Measurements from ENCODE around the gene PRKN. TPM values are rescaled to one million over a fixed set of nuclear protein-coding genes. Genes with fewer than 3 reads are reported as not detected.

PRKN gene
- total RNA-seq, 2 donors from 2014 or later, result 3.3 to 4.8 TPM

DNA sequence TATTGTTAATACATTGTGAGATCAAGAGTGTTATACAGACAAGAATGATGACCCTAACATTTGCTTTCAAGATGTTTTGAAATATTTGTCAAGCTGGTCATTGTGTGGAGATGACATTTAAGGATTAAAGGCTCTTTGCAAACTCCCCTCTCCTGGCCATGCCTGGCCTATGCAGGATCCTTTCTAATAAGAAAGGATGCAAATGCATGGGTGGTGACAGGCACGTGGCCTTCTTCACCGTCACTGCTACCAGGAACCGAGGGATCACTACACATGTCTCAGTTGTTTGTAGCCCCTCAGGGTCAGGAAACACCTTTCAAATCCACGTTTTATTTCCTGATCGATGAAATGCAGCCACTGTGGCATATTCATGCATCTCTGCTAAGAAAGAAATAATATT lies 419.7 kb downstream of the PRKN start:
- Histone ChIP-seq H3K4me1 (ENCODE audit: control insufficient read depth, insufficient read depth, low read length) (no peaks in the 10 kb centered on the region), H3K27me3 (ENCODE audit: control insufficient read depth, insufficient read depth, low read length, poor library complexity, severe bottlenecking) (no peaks in the 10 kb centered on the region), H3K36me3 (ENCODE audit: control insufficient read depth, insufficient read depth, low read length) (no peaks in the 10 kb centered on the region), H3K9ac (ENCODE audit: extremely low read depth, low read length, poor library complexity, severe bottlenecking) (no peak overlapping the region), H3K4me3 (ENCODE audit: low read length) (no peak overlapping the region), H3K27ac (ENCODE audit: low read depth, low read length) (no peak overlapping the region), H3K9me3 (ENCODE audit: control insufficient read depth, low read length) (no peaks in the 10 kb centered on the region)
- no peaks in the 10 kb centered on the region for H3K4me1 Mint-ChIP-seq
- H3K27me3 Mint-ChIP-seq (ENCODE audit: insufficient read depth), result no peaks in the 10 kb centered on the region
- 73 to 79% methylated on average over 5 of the region's 5 CpGs for WGBS, 2 experiments (ENCODE audit: insufficient coverage in 1 of 2, insufficient read length in 1 of 2)
- no peak for DNase-seq
- TF ChIP-seq, protein P1, sequence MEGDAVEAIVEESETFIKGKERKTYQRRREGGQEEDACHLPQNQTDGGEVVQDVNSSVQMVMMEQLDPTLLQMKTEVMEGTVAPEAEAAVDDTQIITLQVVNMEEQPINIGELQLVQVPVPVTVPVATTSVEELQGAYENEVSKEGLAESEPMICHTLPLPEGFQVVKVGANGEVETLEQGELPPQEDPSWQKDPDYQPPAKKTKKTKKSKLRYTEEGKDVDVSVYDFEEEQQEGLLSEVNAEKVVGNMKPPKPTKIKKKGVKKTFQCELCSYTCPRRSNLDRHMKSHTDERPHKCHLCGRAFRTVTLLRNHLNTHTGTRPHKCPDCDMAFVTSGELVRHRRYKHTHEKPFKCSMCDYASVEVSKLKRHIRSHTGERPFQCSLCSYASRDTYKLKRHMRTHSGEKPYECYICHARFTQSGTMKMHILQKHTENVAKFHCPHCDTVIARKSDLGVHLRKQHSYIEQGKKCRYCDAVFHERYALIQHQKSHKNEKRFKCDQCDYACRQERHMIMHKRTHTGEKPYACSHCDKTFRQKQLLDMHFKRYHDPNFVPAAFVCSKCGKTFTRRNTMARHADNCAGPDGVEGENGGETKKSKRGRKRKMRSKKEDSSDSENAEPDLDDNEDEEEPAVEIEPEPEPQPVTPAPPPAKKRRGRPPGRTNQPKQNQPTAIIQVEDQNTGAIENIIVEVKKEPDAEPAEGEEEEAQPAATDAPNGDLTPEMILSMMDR (conservative IDR thresholded peaks at IDR 0.05), result no peak
- H3K27ac Mint-ChIP-seq, result no peak overlapping the region
- no peaks in the 10 kb centered on the region for H3K36me3 Mint-ChIP-seq (ENCODE audit: low read depth)
- H3K9me3 Mint-ChIP-seq, result no peaks in the 10 kb centered on the region
- H3K4me3 Mint-ChIP-seq, result no peak overlapping the region

DNA sequence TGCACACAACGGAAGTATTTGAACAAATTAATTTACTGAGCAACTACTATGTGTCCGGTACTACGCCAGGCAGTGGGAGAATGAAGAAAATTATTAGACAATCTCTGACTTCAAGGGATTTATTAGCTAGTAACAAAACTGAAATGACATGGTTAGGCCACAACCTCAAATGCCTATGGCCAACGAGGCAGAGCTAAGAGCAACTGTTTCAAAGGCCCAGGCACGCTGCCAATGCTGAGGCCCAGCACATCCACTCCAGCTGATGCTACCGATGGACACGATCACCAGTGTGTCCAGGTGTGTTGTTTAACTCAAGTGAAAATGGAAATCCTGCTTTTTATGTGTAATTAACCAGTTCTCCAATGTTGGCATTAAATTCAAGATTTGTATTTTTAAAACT lies 420.9 kb downstream of the PRKN start:
- TF ChIP-seq, protein P1 (conservative IDR thresholded peaks at IDR 0.05), result no peak
- Mint-ChIP-seq H3K4me3 (no peak overlapping the region), H3K36me3 (ENCODE audit: low read depth) (no peaks in the 10 kb centered on the region), H3K4me1 (no peaks in the 10 kb centered on the region), H3K27me3 (ENCODE audit: insufficient read depth) (no peaks in the 10 kb centered on the region), H3K27ac (no peak overlapping the region), H3K9me3 (no peaks in the 10 kb centered on the region)
- no peaks in the 10 kb centered on the region for H3K36me3 ChIP-seq (ENCODE audit: control insufficient read depth, insufficient read depth, low read length)
- H3K27ac ChIP-seq (ENCODE audit: low read depth, low read length), result no peak overlapping the region
- no peak overlapping the region for H3K9ac ChIP-seq (ENCODE audit: extremely low read depth, low read length, poor library complexity, severe bottlenecking)
- no peak for DNase-seq
- H3K4me3 ChIP-seq (ENCODE audit: low read length), result no peak overlapping the region
- H3K4me1 ChIP-seq (ENCODE audit: control insufficient read depth, insufficient read depth, low read length), result no peaks in the 10 kb centered on the region
- H3K9me3 ChIP-seq (ENCODE audit: control insufficient read depth, low read length), result no peaks in the 10 kb centered on the region
- no peaks in the 10 kb centered on the region for H3K27me3 ChIP-seq (ENCODE audit: control insufficient read depth, insufficient read depth, low read length, poor library complexity, severe bottlenecking)
- 95 to 96% methylated on average over 7 of the region's 7 CpGs for WGBS, 2 experiments (ENCODE audit: insufficient coverage in 1 of 2, insufficient read length in 1 of 2)

DNA sequence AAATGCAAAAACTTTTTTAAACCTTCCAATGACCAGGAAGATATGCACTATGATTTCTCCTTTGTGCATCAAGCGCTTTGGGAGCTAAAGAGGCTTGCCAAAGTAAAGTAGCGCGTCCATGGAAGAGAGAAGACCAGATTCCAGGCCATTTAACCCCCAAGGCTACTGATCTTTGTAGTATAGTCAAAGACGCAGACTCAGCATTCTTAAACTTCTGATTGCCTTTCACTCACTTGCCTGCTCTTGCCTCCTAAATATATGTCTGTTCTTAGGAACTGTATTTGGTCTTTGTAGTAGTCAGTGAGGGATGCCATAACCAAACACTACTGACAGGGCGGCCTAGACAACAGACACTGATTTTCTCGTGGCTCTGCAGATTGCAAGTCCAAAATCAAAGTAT lies 426.4 kb downstream of the PRKN start:
- Histone ChIP-seq H3K27ac (ENCODE audit: low read depth, low read length) (no peak overlapping the region), H3K9ac (ENCODE audit: extremely low read depth, low read length, poor library complexity, severe bottlenecking) (no peak overlapping the region), H3K4me3 (ENCODE audit: low read length) (no peak overlapping the region), H3K4me1 (ENCODE audit: control insufficient read depth, insufficient read depth, low read length) (no peaks in the 10 kb centered on the region), H3K9me3 (ENCODE audit: control insufficient read depth, low read length) (no peaks in the 10 kb centered on the region), H3K36me3 (ENCODE audit: control insufficient read depth, insufficient read depth, low read length) (no peaks in the 10 kb centered on the region), H3K27me3 (ENCODE audit: control insufficient read depth, insufficient read depth, low read length, poor library complexity, severe bottlenecking) (no peaks in the 10 kb centered on the region)
- Mint-ChIP-seq H3K4me1 (no peaks in the 10 kb centered on the region), H3K27me3 (ENCODE audit: insufficient read depth) (no peaks in the 10 kb centered on the region), H3K36me3 (ENCODE audit: low read depth) (no peaks in the 10 kb centered on the region), H3K4me3 (no peak overlapping the region), H3K9me3 (no peaks in the 10 kb centered on the region), H3K27ac (no peak overlapping the region)
- WGBS, 2 experiments (ENCODE audit: insufficient coverage in 1 of 2, insufficient read length in 1 of 2), result 90 to 98% methylated on average over 5 to 6 of the region's 6 CpGs
- TF ChIP-seq, protein P1 (conservative IDR thresholded peaks at IDR 0.05), result no peak
- no peak for DNase-seq

All from endodermal cell (in vitro differentiated cells).